ENCODE data around the gene PKP4. TPM values are rescaled to one million over a fixed set of nuclear protein-coding genes. Genes with fewer than 3 reads are reported as not detected.

The PKP4 gene
- total RNA-seq (32.6 and 56.3 TPM in 2 replicates), polyA plus RNA-seq (36.6 and 44.5 TPM in 2 replicates), polyA minus RNA-seq (ENCODE audit: low replicate concordance) (93.5 and 189 TPM in 2 replicates)
- polyA plus RNA-seq (2012): 29.6 and 38.2 TPM in 2 replicates

- peak within 1 kb of the TSS; percentile 82 to 95 (median 88) for H3K4me3 ChIP-seq (replicated peaks in 1 of 4; ENCODE audit: control extremely low read depth in 1 of 4, insufficient read depth in 1 of 4, low read depth in 3 of 4, low read length in 4 of 4)
- H3K79me2 ChIP-seq (ENCODE audit: control insufficient read depth, insufficient read depth, low read length): peaks cover 43% of the 10 kb centered on the region
- no peak for TF ChIP-seq EZH2 (IDR thresholded peaks at IDR 0.05; ENCODE audit: low read length, missing control alignments)
- TF ChIP-seq CTCF (conservative IDR thresholded peaks at IDR 0.05 in 1 of 2, IDR thresholded peaks at IDR 0.05 in 1 of 2; ENCODE audit: low read depth in 1 of 2, low read length in 2 of 2): peak; percentile 15 to 19
- no peaks in the 10 kb centered on the region for H3K36me3 ChIP-seq (ENCODE audit: control insufficient read depth, insufficient read depth, low read length)
- peaks cover 2% of the 10 kb centered on the region for H3K4me1 ChIP-seq (ENCODE audit: control insufficient read depth, extremely low read depth, insufficient read depth, low read length)
- no peaks in the 10 kb centered on the region for H3K9me3 ChIP-seq (ENCODE audit: control insufficient read depth, insufficient read depth, low read depth, low read length)
- peak within 1 kb of the TSS; percentile 83 for H3K9ac ChIP-seq (ENCODE audit: insufficient read depth, low read length)
- no peaks in the 10 kb centered on the region for H4K20me1 ChIP-seq (ENCODE audit: control insufficient read depth, extremely low read depth, insufficient read depth, low read length)
- H3K4me2 ChIP-seq (ENCODE audit: extremely low read depth, insufficient read depth, low read length): peak within 1 kb of the TSS; percentile 96
- peak within 1 kb of the TSS; percentile 82 for H2AFZ ChIP-seq (ENCODE audit: low read length)
- H3K27me3 ChIP-seq (ENCODE audit: control insufficient read depth, insufficient read depth, low read length): no peaks in the 10 kb centered on the region
- DNase-seq (ENCODE audit: low read depth in 2 of 2): peak; percentile 88 to 92
- H3K27ac ChIP-seq (ENCODE audit: insufficient read depth, low read length): peak within 1 kb of the TSS; percentile 93
Observed at GRCh38 chr2:158456309-158457066, at the start of gene PKP4, which contains the start of gene CCDC148. TSS of gene PKP4 (plus strand) at chr2:158456952. CDS start at chr2:158533185, 76,233 bp downstream. TSS of gene CCDC148 (minus strand) at chr2:158456753. CDS start at chr2:158456439, 314 bp downstream.

GRCh38 chr2:158407031-158407430 is 49.7 kb upstream of the PKP4 start:
- Histone ChIP-seq H3K27ac (ENCODE audit: insufficient read depth, low read length) (no peak overlapping the region), H3K4me1 (ENCODE audit: control insufficient read depth, extremely low read depth, insufficient read depth, low read length) (no peaks in the 10 kb centered on the region), H3K4me3 (replicated peaks in 1 of 4; ENCODE audit: control extremely low read depth in 1 of 4, insufficient read depth in 1 of 4, low read depth in 3 of 4, low read length in 4 of 4) (no peak overlapping the region), H4K20me1 (ENCODE audit: control insufficient read depth, extremely low read depth, insufficient read depth, low read length) (no peaks in the 10 kb centered on the region), H3K4me2 (ENCODE audit: extremely low read depth, insufficient read depth, low read length) (no peak overlapping the region), H3K27me3 (ENCODE audit: control insufficient read depth, insufficient read depth, low read length) (no peaks in the 10 kb centered on the region), H2AFZ (ENCODE audit: low read length) (no peak overlapping the region), H3K36me3 (ENCODE audit: control insufficient read depth, insufficient read depth, low read length) (no peaks in the 10 kb centered on the region), H3K79me2 (ENCODE audit: control insufficient read depth, insufficient read depth, low read length) (no peaks in the 10 kb centered on the region), H3K9ac (ENCODE audit: insufficient read depth, low read length) (no peak overlapping the region), H3K9me3 (ENCODE audit: control insufficient read depth, insufficient read depth, low read depth, low read length) (no peaks in the 10 kb centered on the region)
- TF ChIP-seq CTCF (conservative IDR thresholded peaks at IDR 0.05 in 1 of 2, IDR thresholded peaks at IDR 0.05 in 1 of 2; ENCODE audit: low read depth in 1 of 2, low read length in 2 of 2): no peak
- no peak for TF ChIP-seq EZH2 (IDR thresholded peaks at IDR 0.05; ENCODE audit: low read length, missing control alignments)
- no peak for DNase-seq (ENCODE audit: low read depth in 2 of 2)

- no peaks in the 10 kb centered on the region for H3K36me3 ChIP-seq (ENCODE audit: control insufficient read depth, insufficient read depth, low read length)
- no peak overlapping the region for H2AFZ ChIP-seq (ENCODE audit: low read length)
- H3K4me2 ChIP-seq (ENCODE audit: extremely low read depth, insufficient read depth, low read length): no peak overlapping the region
- H3K4me3 ChIP-seq (replicated peaks in 1 of 4; ENCODE audit: control extremely low read depth in 1 of 4, insufficient read depth in 1 of 4, low read depth in 3 of 4, low read length in 4 of 4): no peak overlapping the region
- no peak overlapping the region for H3K9ac ChIP-seq (ENCODE audit: insufficient read depth, low read length)
- no peak for DNase-seq (ENCODE audit: low read depth in 2 of 2)
- no peaks in the 10 kb centered on the region for H3K9me3 ChIP-seq (ENCODE audit: control insufficient read depth, insufficient read depth, low read depth, low read length)
- H3K27me3 ChIP-seq (ENCODE audit: control insufficient read depth, insufficient read depth, low read length): no peaks in the 10 kb centered on the region
- H4K20me1 ChIP-seq (ENCODE audit: control insufficient read depth, extremely low read depth, insufficient read depth, low read length): no peaks in the 10 kb centered on the region
- H3K27ac ChIP-seq (ENCODE audit: insufficient read depth, low read length): no peak overlapping the region
- TF ChIP-seq CTCF (conservative IDR thresholded peaks at IDR 0.05 in 1 of 2, IDR thresholded peaks at IDR 0.05 in 1 of 2; ENCODE audit: low read depth in 1 of 2, low read length in 2 of 2) (no peak), EZH2 (IDR thresholded peaks at IDR 0.05; ENCODE audit: low read length, missing control alignments) (no peak)
- no peaks in the 10 kb centered on the region for H3K79me2 ChIP-seq (ENCODE audit: control insufficient read depth, insufficient read depth, low read length)
- H3K4me1 ChIP-seq (ENCODE audit: control insufficient read depth, extremely low read depth, insufficient read depth, low read length): peaks cover 2% of the 10 kb centered on the region
Observed at GRCh38 chr2:158410132-158410531, 46.6 kb upstream of the PKP4 start.
